Occipital lobe (tissue), 2 donors: Measurements from ENCODE around the gene ARHGEF12. TPM values are rescaled to one million over a fixed set of nuclear protein-coding genes. Genes with fewer than 3 reads are reported as not detected.
A peak's percentile ranks its signal among the peaks of the same experiment; 100 is the strongest.

Experiments used
- DNase-seq: peaks from one replicate; lab custom pipeline; 2025; lab: John Stamatoyannopoulos, UW
- total RNA-seq: library from RNA; depleted of rRNA; stranded (reverse); fragments of >200 nt; gene quantifications from one replicate; pipeline ENCODE4 v1.2.3, GENCODE V29; 2014

The ARHGEF12 gene
- total RNA-seq, 1 donor from 2014 or later: 235 TPM

- DNase-seq: peak; percentile 24
Measured at GRCh38 chr11:120316880-120317688, 19.1 kb upstream of the ARHGEF12 start.

- DNase-seq: no peak
Measured at GRCh38 chr11:120317689-120318480, 18.3 kb upstream of the ARHGEF12 start.

- no peak for DNase-seq
Measured at GRCh38 chr11:120318906-120319305, 17.3 kb upstream of the ARHGEF12 start.

- DNase-seq: peak; percentile 70
Measured at GRCh38 chr11:120324932-120325810, 11.0 kb upstream of the ARHGEF12 start, which contains the start of gene TLCD5. TSS of gene TLCD5 (plus strand) at chr11:120325299. CDS start at chr11:120327442, 2,143 bp downstream.

- no peak for DNase-seq
Measured at GRCh38 chr11:120326228-120326627, 10.0 kb upstream of the ARHGEF12 start.

GRCh38 chr11:120326845-120327281 lies 9.3 kb upstream of the ARHGEF12 start:
- no peak for DNase-seq

- no peak for DNase-seq
Measured at GRCh38 chr11:120327311-120327710, 8.9 kb upstream of the ARHGEF12 start.

- no peak for DNase-seq
Measured at GRCh38 chr11:120329556-120329955, 6.7 kb upstream of the ARHGEF12 start.

- DNase-seq: no peak
Measured at GRCh38 chr11:120330045-120330444, 6.2 kb upstream of the ARHGEF12 start.

- no peak for DNase-seq
Measured at GRCh38 chr11:120331301-120331996, 4.8 kb upstream of the ARHGEF12 start.

GRCh38 chr11:120332822-120333716 lies 3.1 kb upstream of the ARHGEF12 start:
- DNase-seq: no peak

- DNase-seq: no peak
Measured at GRCh38 chr11:120333801-120334200, 2.4 kb upstream of the ARHGEF12 start.

GRCh38 chr11:120334332-120334731 lies 1.9 kb upstream of the ARHGEF12 start:
- no peak for DNase-seq

- DNase-seq: peak; percentile 15
Measured at GRCh38 chr11:120334894-120335462, 1.2 kb upstream of the ARHGEF12 start.

GRCh38 chr11:120335556-120335907 lies 681 bp upstream of the ARHGEF12 start:
- DNase-seq: no peak

- DNase-seq: peak; percentile 53
Measured at GRCh38 chr11:120336641-120337354, 585 bp downstream of the ARHGEF12 start.

GRCh38 chr11:120337355-120338106 lies 1.3 kb downstream of the ARHGEF12 start:
- no peak for DNase-seq
